ENCODE measurements around the gene APBB2. TPM values are rescaled to one million over a fixed set of nuclear protein-coding genes. Genes with fewer than 3 reads are reported as not detected.

APBB2 gene
- total RNA-seq, 1 experiment from 2014 or later, result 49.0 TPM

- TF ChIP-seq PREB (CRISPR knock-in tag; IDR thresholded peaks at IDR 0.05; ENCODE audit: borderline replicate concordance) (no peak), HMGA2 (CRISPR knock-in tag; IDR thresholded peaks at IDR 0.05) (no peak), NFYB (CRISPR knock-in tag; conservative IDR thresholded peaks at IDR 0.05; ENCODE audit: low read depth) (no peak), TCF7 (CRISPR knock-in tag; IDR thresholded peaks at IDR 0.05; ENCODE audit: low read depth) (no peak), AR (CRISPR knock-in tag; IDR thresholded peaks at IDR 0.05) (no peak), NFATC4 (CRISPR knock-in tag; IDR thresholded peaks at IDR 0.05) (no peak)
- Mint-ChIP-seq H3K27me3 (ENCODE audit: low read depth) (no peaks in the 10 kb centered on the region), H3K4me3 (no peak overlapping the region), H3K9me3 (peaks cover 5% of the 10 kb centered on the region; the same call in 1 of the 2 replicates), H3K4me1 (peaks cover 40% of the 10 kb centered on the region), H3K27ac (peak overlapping the region; percentile 39; the same call in 1 of the 2 replicates), H3K36me3 (peaks cover 9% of the 10 kb centered on the region)
- no peak for ATAC-seq
- DNase-seq (ENCODE audit: low spot score), result no peak
- ChIA-PET CTCF (interaction anchor here (0.6 kb wide), 1 partner anchor 45 kb away, joined by 3 read pairs; the partner anchor contains the start of gene APBB2), POLR2A (interaction anchor here (0.7 kb wide), 1 partner anchor 899 kb away, joined by 6 read pairs; no protein-coding TSS in a partner anchor)
Observed at GRCh38 chr4:41169256-41169800, 45.0 kb downstream of the APBB2 start.

- H3K9me3 Mint-ChIP-seq, result peaks cover 5% of the 10 kb centered on the region; the same call in 1 of the 2 replicates
- H3K4me1 Mint-ChIP-seq, result peaks cover 38% of the 10 kb centered on the region
- H3K36me3 Mint-ChIP-seq, result peaks cover 9% of the 10 kb centered on the region
- TF ChIP-seq ESRRA (CRISPR knock-in tag; IDR thresholded peaks at IDR 0.05; ENCODE audit: borderline replicate concordance), result no peak
- no peak for TF ChIP-seq PRRX2 (CRISPR knock-in tag; IDR thresholded peaks at IDR 0.05)
- no peak for TF ChIP-seq ZNF317 (CRISPR knock-in tag; IDR thresholded peaks at IDR 0.05; ENCODE audit: borderline replicate concordance, low read depth)
- no peak for TF ChIP-seq ELF4 (CRISPR knock-in tag; IDR thresholded peaks at IDR 0.05; ENCODE audit: low read depth)
- no peak for TF ChIP-seq CREB1 (CRISPR knock-in tag; IDR thresholded peaks at IDR 0.05)
- CTCF ChIA-PET, result interaction anchor here (0.9 to 1.2 kb wide), 3 partner anchors 43 to 270 kb away, joined by 3 to 7 read pairs (median 3); partner anchors contain the start of gene APBB2
- H3K27ac Mint-ChIP-seq, result peak overlapping the region; percentile 44
- POLR2A ChIA-PET, result no interaction called here
- ATAC-seq, result peak; percentile 44
- no peak overlapping the region for H3K4me3 Mint-ChIP-seq
- no peaks in the 10 kb centered on the region for H3K27me3 Mint-ChIP-seq (ENCODE audit: low read depth)
- no peak for DNase-seq (ENCODE audit: low spot score)
Observed at GRCh38 chr4:41167191-41167590, 47.2 kb downstream of the APBB2 start.

- POLR2A ChIA-PET, result no interaction called here
- TF ChIP-seq SMAD4 (CRISPR knock-in tag; IDR thresholded peaks at IDR 0.05), result no peak
- TF ChIP-seq OVOL2 (CRISPR knock-in tag; IDR thresholded peaks at IDR 0.05; ENCODE audit: borderline replicate concordance), result no peak
- TF ChIP-seq KAT7 (CRISPR knock-in tag; IDR thresholded peaks at IDR 0.05; ENCODE audit: borderline replicate concordance), result no peak
- no peak for TF ChIP-seq AR (CRISPR knock-in tag; IDR thresholded peaks at IDR 0.05)
- no peak for TF ChIP-seq NR2C2 (CRISPR knock-in tag; IDR thresholded peaks at IDR 0.05)
- TF ChIP-seq SP1 (CRISPR knock-in tag; conservative IDR thresholded peaks at IDR 0.05), result no peak
- no peak for TF ChIP-seq JAZF1 (CRISPR knock-in tag; IDR thresholded peaks at IDR 0.05)
- no peak for TF ChIP-seq ATF6 (CRISPR knock-in tag; IDR thresholded peaks at IDR 0.05)
- no peak for TF ChIP-seq ZNF671 (CRISPR knock-in tag; IDR thresholded peaks at IDR 0.05)
- TF ChIP-seq ZNF317 (CRISPR knock-in tag; IDR thresholded peaks at IDR 0.05; ENCODE audit: borderline replicate concordance, low read depth), result no peak
- TF ChIP-seq ZNF232 (CRISPR knock-in tag; IDR thresholded peaks at IDR 0.05), result no peak
- no peak for TF ChIP-seq TP53 (CRISPR knock-in tag; IDR thresholded peaks at IDR 0.05)
- TF ChIP-seq NFE2L1 (CRISPR knock-in tag; IDR thresholded peaks at IDR 0.05), result no peak
- TF ChIP-seq PREB (CRISPR knock-in tag; IDR thresholded peaks at IDR 0.05; ENCODE audit: borderline replicate concordance), result no peak
- no peak for TF ChIP-seq ZNF416 (CRISPR knock-in tag; IDR thresholded peaks at IDR 0.05)
Observed at GRCh38 chr4:41164405-41164804, 49.9 kb downstream of the APBB2 start.

More at GRCh38 chr4:41164405-41164804, 49.9 kb downstream of the APBB2 start:
- H3K27me3 Mint-ChIP-seq (ENCODE audit: low read depth), result no peaks in the 10 kb centered on the region
- CTCF ChIA-PET, result no interaction called here
- no peak overlapping the region for H3K4me3 Mint-ChIP-seq
- H3K9me3 Mint-ChIP-seq, result peaks cover 5% of the 10 kb centered on the region; the same call in 1 of the 2 replicates
- peaks cover 9% of the 10 kb centered on the region for H3K36me3 Mint-ChIP-seq
- no peak overlapping the region for H3K27ac Mint-ChIP-seq
- DNase-seq (ENCODE audit: low spot score) (no peak), ATAC-seq (no peak)
- H3K4me1 Mint-ChIP-seq, result peaks cover 30% of the 10 kb centered on the region
